ENCODE results near the gene IRF2BPL.

DNA sequence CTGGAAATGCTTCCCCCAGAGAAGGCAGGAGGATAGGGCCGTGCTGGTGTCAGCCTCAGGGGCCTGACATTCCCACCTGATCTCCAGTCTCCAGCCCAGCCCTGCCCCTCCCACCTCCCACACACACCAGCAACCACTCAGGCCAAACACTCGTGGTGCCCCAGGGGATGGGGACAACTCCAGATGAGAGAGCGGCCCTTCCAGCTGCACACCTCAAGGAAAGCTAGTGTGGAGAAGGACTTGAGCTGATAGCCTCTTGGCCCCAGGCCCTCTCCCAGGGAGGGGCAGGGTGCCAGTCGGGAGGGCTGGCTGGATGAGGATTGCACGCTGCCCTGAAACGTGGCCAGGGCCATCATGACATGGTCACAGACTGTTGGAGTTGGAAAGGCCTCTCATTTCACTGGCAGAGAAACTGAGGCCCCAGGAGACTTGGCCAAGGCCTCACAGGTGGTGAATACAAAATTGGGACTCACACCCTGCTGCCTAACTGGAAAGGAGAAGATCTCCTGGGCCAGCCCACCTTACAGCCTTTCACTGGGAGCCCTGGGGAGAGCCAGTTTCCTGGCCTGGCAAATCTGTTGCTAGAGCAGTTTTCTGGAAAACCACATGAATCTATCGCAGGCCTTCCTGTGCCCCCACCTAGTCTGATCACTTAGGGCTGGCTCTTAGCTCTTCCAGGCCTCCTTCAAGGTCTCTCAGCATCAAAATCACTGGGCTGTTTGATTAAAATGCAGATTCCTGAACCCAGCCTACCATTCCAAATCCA is 52.1 kb downstream of the IRF2BPL start:
- TF ChIP-seq POLR2A (IDR thresholded peaks at IDR 0.05; ENCODE audit: low read depth): no peak
- TF ChIP-seq, protein P1, sequence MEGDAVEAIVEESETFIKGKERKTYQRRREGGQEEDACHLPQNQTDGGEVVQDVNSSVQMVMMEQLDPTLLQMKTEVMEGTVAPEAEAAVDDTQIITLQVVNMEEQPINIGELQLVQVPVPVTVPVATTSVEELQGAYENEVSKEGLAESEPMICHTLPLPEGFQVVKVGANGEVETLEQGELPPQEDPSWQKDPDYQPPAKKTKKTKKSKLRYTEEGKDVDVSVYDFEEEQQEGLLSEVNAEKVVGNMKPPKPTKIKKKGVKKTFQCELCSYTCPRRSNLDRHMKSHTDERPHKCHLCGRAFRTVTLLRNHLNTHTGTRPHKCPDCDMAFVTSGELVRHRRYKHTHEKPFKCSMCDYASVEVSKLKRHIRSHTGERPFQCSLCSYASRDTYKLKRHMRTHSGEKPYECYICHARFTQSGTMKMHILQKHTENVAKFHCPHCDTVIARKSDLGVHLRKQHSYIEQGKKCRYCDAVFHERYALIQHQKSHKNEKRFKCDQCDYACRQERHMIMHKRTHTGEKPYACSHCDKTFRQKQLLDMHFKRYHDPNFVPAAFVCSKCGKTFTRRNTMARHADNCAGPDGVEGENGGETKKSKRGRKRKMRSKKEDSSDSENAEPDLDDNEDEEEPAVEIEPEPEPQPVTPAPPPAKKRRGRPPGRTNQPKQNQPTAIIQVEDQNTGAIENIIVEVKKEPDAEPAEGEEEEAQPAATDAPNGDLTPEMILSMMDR (IDR thresholded peaks at IDR 0.05): no peak
- TF ChIP-seq EP300 (IDR thresholded peaks at IDR 0.05): no peak
- no peak for TF ChIP-seq POLR2AphosphoS5 (IDR thresholded peaks at IDR 0.05)
